HCT116 (cell line): ENCODE measurements around the gene CYTH2. TPM values are rescaled to one million over a fixed set of nuclear protein-coding genes. Genes with fewer than 3 reads are reported as not detected.

ENCODE experiments used
- ATAC-seq: fragments of 200-7000 bp; cut with Tn5 transposase; 2 replicates; pipeline ENCODE4 v1.9.1; 2020; ENCODE audit warnings: mild to moderate bottlenecking, moderate library complexity
- BruUV-seq: library from RNA; stranded (reverse); fragments of 400-500 nt; replicated peaks from 2 replicates; lab custom pipeline; 2021; lab: Mats Ljungman, UMichigan
- CTCF ChIA-PET: fragments of 300-600 bp; sonication (Branson Sonifier 250); formaldehyde crosslinking; loops from one replicate; lab custom pipeline; 2021; ENCODE audit warnings: antibody characterized with exemption; lab: Charles Lee
- POLR2A ChIA-PET: fragments of 300-600, 350-600 bp; sonication (Branson Sonifier 250); formaldehyde crosslinking; loops from one replicate; lab custom pipeline; 2021; ENCODE audit warnings: antibody characterized with exemption; lab: Charles Lee
- RAD21 ChIA-PET, 2 experiments: fragments of 300-600 bp; sonication (Branson Sonifier 250); formaldehyde crosslinking; loops; one replicate each; lab custom pipeline; 2023; ENCODE audit warnings: low total read pairs in 2 of 2; ENCODE audit not compliant: uncharacterized antibody in 2 of 2, unreplicated experiment in 2 of 2, low non-redundant PET in 1 of 2; lab: Charles Lee
- DNase-seq: peaks from one replicate; pipeline ENCODE4 v3.0.0-alpha.2; 2010; ENCODE audit warnings: low read depth, low spot score
- H2AFZ ChIP-seq: fragments of 200-600 bp; shearing (Covaris generic), sonication (generic); 2 replicates; pipeline ENCODE4 v1.6.1; 2017; ENCODE audit warnings: low read depth, mixed run types, mixed read lengths, antibody characterized with exemption, low read length; ENCODE audit not compliant: poor library complexity, severe bottlenecking
- H3K27ac ChIP-seq: 2 replicates; pipeline ENCODE4 v1.5.1; 2012; ENCODE audit warnings: low read depth, low read length
- H3K27me3 ChIP-seq: fragments of 200-600 bp; sonication (generic); 2 replicates; pipeline ENCODE4 v1.6.1; 2016; ENCODE audit warnings: mixed run types, low read length, mixed read lengths; ENCODE audit not compliant: insufficient read depth
- H3K36me3 ChIP-seq, 2 experiments: fragments of 200-500 bp in 1 of 2; fragments of 200-600 bp in 1 of 2; sonication (Bioruptor generic) in 1 of 2; sonication (generic) in 1 of 2; 2 replicates each; pipeline versions ENCODE4 v1.5.1 to v1.6.1; 2014 to 2016; ENCODE audit warnings: low read length in 2 of 2, inconsistent platforms in 1 of 2, mixed read lengths in 1 of 2, mixed run types in 1 of 2; ENCODE audit not compliant: insufficient read depth in 2 of 2, control insufficient read depth in 1 of 2
- H3K4me1 ChIP-seq, 2 experiments: fragments of 200-600 bp in 1 of 2; sonication (generic) in 1 of 2; 2 replicates each; pipeline versions ENCODE4 v1.5.1 to v1.6.1; 2012 to 2017; ENCODE audit warnings: low read length in 2 of 2, inconsistent platforms in 1 of 2, mild to moderate bottlenecking in 1 of 2, mixed read lengths in 1 of 2, mixed run types in 1 of 2, moderate library complexity in 1 of 2; ENCODE audit not compliant: insufficient read depth in 2 of 2, control insufficient read depth in 1 of 2
- H3K4me2 ChIP-seq: fragments of 200-600 bp; sonication (generic); 2 replicates; pipeline ENCODE4 v1.6.1; 2017; ENCODE audit warnings: mixed run types, low read length, mixed read lengths
- H3K4me3 ChIP-seq, 2 experiments: fragments of 200-600 bp in 1 of 2; sonication (generic) in 1 of 2; replicated peaks in 1 of 2; 2 replicates each; pipeline ENCODE4 v1.5.1; 2011 to 2016; ENCODE audit warnings: low read length in 2 of 2, control low read depth in 1 of 2, low read depth in 1 of 2, mild to moderate bottlenecking in 1 of 2, mixed read lengths in 1 of 2, mixed run types in 1 of 2
- H3K79me2 ChIP-seq: fragments of 200-600 bp; sonication (generic); 2 replicates; pipeline ENCODE4 v1.6.1; 2017; ENCODE audit warnings: mild to moderate bottlenecking, mixed run types, low read length, moderate library complexity, mixed read lengths; ENCODE audit not compliant: insufficient read depth
- H3K9ac ChIP-seq: fragments of 200-600 bp; sonication (generic); 2 replicates; pipeline ENCODE4 v1.6.1; 2016; ENCODE audit warnings: low read length, mixed read lengths
- H3K9me2 ChIP-seq: fragments of 200-600 bp; sonication (generic), shearing (Covaris generic); 2 replicates; pipeline ENCODE4 v1.6.1; 2017; ENCODE audit warnings: mixed run types, mild to moderate bottlenecking, moderate library complexity; ENCODE audit not compliant: insufficient read depth
- H3K9me3 ChIP-seq, 2 experiments: fragments of 200-500 bp in 1 of 2; fragments of 200-600 bp in 1 of 2; sonication (Bioruptor generic) in 1 of 2; sonication (generic) in 1 of 2; 2 replicates each; pipeline ENCODE4 v1.6.1; 2014 to 2017; ENCODE audit warnings: low read length in 2 of 2, mixed read lengths in 2 of 2, inconsistent platforms in 1 of 2, low read depth in 1 of 2, mild to moderate bottlenecking in 1 of 2, mixed run types in 1 of 2, moderate library complexity in 1 of 2; ENCODE audit not compliant: control insufficient read depth in 1 of 2, insufficient read depth in 1 of 2
- H4K20me1 ChIP-seq: fragments of 200-600 bp; sonication (generic), shearing (Covaris generic); 2 replicates; pipeline ENCODE4 v1.6.1; 2017; ENCODE audit warnings: mixed run types, mild to moderate bottlenecking, moderate library complexity; ENCODE audit not compliant: insufficient read depth
- CBX3 ChIP-seq: IDR thresholded peaks from 2 replicates; pipeline ENCODE4 v1.6.1; 2012; ENCODE audit warnings: low read depth
- CTCF ChIP-seq, 3 experiments: fragments of 200-600 bp in 1 of 3; sonication (generic) in 1 of 3; IDR thresholded peaks in 2 of 3; conservative IDR thresholded peaks in 1 of 3; 2 replicates each; pipeline ENCODE4 v1.5.1; 2012 to 2017; ENCODE audit warnings: low read depth in 2 of 3, low read length in 2 of 3, antibody characterized with exemption in 1 of 3, borderline replicate concordance in 1 of 3, control low read depth in 1 of 3, mild to moderate bottlenecking in 1 of 3, mixed read lengths in 1 of 3, mixed run types in 1 of 3, moderate library complexity in 1 of 3; ENCODE audit not compliant: insufficient read depth in 1 of 3
- ELF1 ChIP-seq: IDR thresholded peaks from 2 replicates; pipeline ENCODE4 v1.6.1; 2012; ENCODE audit warnings: low read depth, borderline replicate concordance
- FOSL1 ChIP-seq: IDR thresholded peaks from 2 replicates; pipeline ENCODE4 v1.6.1; 2012; ENCODE audit warnings: low read depth
- JUND ChIP-seq: IDR thresholded peaks from 2 replicates; pipeline ENCODE4 v1.6.1; 2012
- POLR2A ChIP-seq: IDR thresholded peaks from 2 replicates; pipeline ENCODE4 v1.7.0; 2011; ENCODE audit warnings: borderline replicate concordance; ENCODE audit not compliant: insufficient read depth, insufficient read length; ENCODE audit errors: extremely low read depth
- REST ChIP-seq: IDR thresholded peaks from 2 replicates; pipeline ENCODE4 v1.6.1; 2012; ENCODE audit warnings: low read depth
- SRF ChIP-seq: IDR thresholded peaks from 2 replicates; pipeline ENCODE4 v1.6.1; 2012; ENCODE audit warnings: low read depth
- ZBTB33 ChIP-seq: IDR thresholded peaks from 2 replicates; pipeline ENCODE4 v1.6.1; 2011; ENCODE audit warnings: mild to moderate bottlenecking, low read length, moderate library complexity; ENCODE audit not compliant: insufficient replicate concordance; ENCODE audit errors: extremely low read depth
- ZFX ChIP-seq: fragments of 450-650 bp; IDR thresholded peaks from 2 replicates; pipeline ENCODE4 v1.6.1; 2017
- ZNF274 ChIP-seq: fragments of 200-500 bp; sonication (Bioruptor generic); IDR thresholded peaks from 2 replicates; pipeline ENCODE4 v1.6.1; 2014; ENCODE audit warnings: mild to moderate bottlenecking, low read depth, low read length, inconsistent platforms
- intact Hi-C: fragments of 100-400 bp; cut with micrococcal nuclease; formaldehyde crosslinking; loops from 2 replicates; pipeline ENCODE4 v1.10.0; 2022
- total RNA-seq: library from RNA; stranded (reverse); gene quantifications from one replicate; pipeline ENCODE4 v1.2.1, GENCODE V29; 2021; ENCODE audit not compliant: unreplicated experiment

Gene CYTH2
- total RNA-seq, 1 experiment from 2014 or later, result 75.3 TPM

GRCh38 chr19:48511800-48512503 is 42.8 kb downstream of the CYTH2 start, which contains the start of gene LMTK3:
Gene LMTK3 (minus strand): TSS chr19:48511835. CDS start chr19:48511576, 259 bp downstream.
- Histone ChIP-seq H3K27me3 (no peaks in the 10 kb centered on the region), H3K4me1 (peaks cover 0 to 24% of the 10 kb centered on the region in 2 experiments; a peak in 2 of 4 replicates), H3K9ac (no peak within 1 kb of the TSS), H3K4me2 (peak within 1 kb of the TSS; percentile 100; the same call in 1 of the 2 replicates), H3K27ac (no peak within 1 kb of the TSS), H3K36me3 (no peaks in the 10 kb centered on the region), H4K20me1 (no peaks in the 10 kb centered on the region), H2AFZ (no peak within 1 kb of the TSS), H3K9me3 (no peaks in the 10 kb centered on the region)
- no peak for DNase-seq
- CTCF ChIA-PET, result no interaction called here
- TF ChIP-seq JUND (no peak), FOSL1 (no peak), ZNF274 (no peak), REST (no peak), ELF1 (no peak), ZBTB33 (no peak), ZFX (no peak), CTCF (IDR thresholded peaks at IDR 0.05 in 2 of 3, conservative IDR thresholded peaks at IDR 0.05 in 1 of 3; ENCODE audit: borderline replicate concordance in 1 of 3, insufficient read depth in 1 of 3, low read depth in 2 of 3, low read length in 2 of 3) (no peak), POLR2A (no peak), CBX3 (no peak), SRF (no peak)
- TF ChIP-seq, all 23 proteins: peak for 0
- RAD21 ChIA-PET, result no interaction called here
- no TSS peak for BruUV-seq
- POLR2A ChIA-PET, result interaction anchor here (1.4 kb wide), 1 partner anchor 72 kb away, joined by 3 read pairs; no protein-coding TSS in a partner anchor
- no peaks in the 10 kb centered on the region for H3K9me2 ChIP-seq
- no peaks in the 10 kb centered on the region for H3K79me2 ChIP-seq
- no peak within 1 kb of the TSS for H3K4me3 ChIP-seq
- intact Hi-C loops, result no loop called here
- ATAC-seq, result no peak
